CD4-positive, alpha-beta T cell treated with Interleukin-6 at 100 ng/mL for 8 hours (primary cell): ENCODE data around the gene SMTNL1.
A peak's percentile ranks its signal among the peaks of the same experiment; 100 is the strongest.

Experiments
- DNase-seq: peaks from one replicate; pipeline ENCODE4 v3.0.0-alpha.2; 2020; ENCODE audit warnings: mixed read lengths, low spot score

The SMTNL1 gene

GRCh38 chr11:57544566-57544965 is 7.2 kb downstream of the SMTNL1 start:
- DNase-seq = no peak

GRCh38 chr11:57545883-57546282 is 8.5 kb downstream of the SMTNL1 start:
- DNase-seq = no peak

GRCh38 chr11:57546451-57546850 is 9.1 kb downstream of the SMTNL1 start:
- no peak for DNase-seq

GRCh38 chr11:57546869-57547475 is 9.6 kb downstream of the SMTNL1 start:
- no peak for DNase-seq

GRCh38 chr11:57547854-57548377 is 10.5 kb downstream of the SMTNL1 start:
- no peak for DNase-seq

GRCh38 chr11:57549983-57550382 is 12.6 kb downstream of the SMTNL1 start:
- DNase-seq = no peak

GRCh38 chr11:57551941-57552340 is 14.5 kb downstream of the SMTNL1 start:
- DNase-seq = no peak

GRCh38 chr11:57552479-57552878 is 15.1 kb downstream of the SMTNL1 start:
- DNase-seq = no peak

- no peak for DNase-seq
These were observed 18.0 kb downstream of the SMTNL1 start for GRCh38 chr11:57555393-57555792.

- DNase-seq = no peak
These were observed 18.6 kb downstream of the SMTNL1 start for GRCh38 chr11:57556041-57556440.

- no peak for DNase-seq
These were observed 22.8 kb downstream of the SMTNL1 start for GRCh38 chr11:57560146-57560545.

GRCh38 chr11:57562596-57562995 is 25.2 kb downstream of the SMTNL1 start:
- DNase-seq = no peak

- peak; percentile 45 for DNase-seq
These were observed 28.9 kb downstream of the SMTNL1 start for GRCh38 chr11:57566005-57566904.

GRCh38 chr11:57566905-57567514 is 29.6 kb downstream of the SMTNL1 start:
- peak; percentile 23 for DNase-seq

- DNase-seq = peak; percentile 83
These were observed 30.3 kb downstream of the SMTNL1 start, which contains the start of gene UBE2L6 for GRCh38 chr11:57567515-57568329. Gene UBE2L6, minus strand, starts transcription at chr11:57567672. Its CDS starts 61 bp downstream, at chr11:57567611.

GRCh38 chr11:57568330-57568766 is 31.0 kb downstream of the SMTNL1 start:
- DNase-seq = no peak

GRCh38 chr11:57571606-57572005 is 34.2 kb downstream of the SMTNL1 start:
- no peak for DNase-seq

GRCh38 chr11:57574061-57574460 is 36.7 kb downstream of the SMTNL1 start:
- no peak for DNase-seq

- no peak for DNase-seq
These were observed 46.9 kb downstream of the SMTNL1 start for GRCh38 chr11:57584341-57584740.

- no peak for DNase-seq
These were observed 47.9 kb downstream of the SMTNL1 start for GRCh38 chr11:57585301-57585700.

GRCh38 chr11:57586711-57587245 is 49.4 kb downstream of the SMTNL1 start:
- no peak for DNase-seq
